Measurements from ENCODE around the gene MAP3K20.

DNA sequence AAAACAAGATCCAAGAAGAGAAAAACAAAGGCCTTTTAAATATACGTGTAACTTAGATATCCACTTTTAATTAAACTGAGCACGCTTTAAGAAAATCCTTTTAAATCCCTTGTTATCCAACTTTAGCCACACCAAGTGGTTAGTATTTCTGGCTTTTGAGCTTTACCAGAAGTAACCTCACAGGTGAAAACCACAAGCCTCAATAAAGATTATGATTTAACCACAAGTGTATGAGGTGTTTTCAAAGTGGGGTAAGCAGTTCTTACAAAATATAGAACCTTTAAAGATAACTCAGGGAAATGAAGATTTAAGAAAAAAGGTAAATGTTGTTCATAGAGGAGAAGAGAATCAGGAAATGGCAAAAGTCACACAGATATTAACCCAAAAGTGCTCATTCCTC lies 220.6 kb downstream of the MAP3K20 start:
- TF ChIP-seq, protein P1, sequence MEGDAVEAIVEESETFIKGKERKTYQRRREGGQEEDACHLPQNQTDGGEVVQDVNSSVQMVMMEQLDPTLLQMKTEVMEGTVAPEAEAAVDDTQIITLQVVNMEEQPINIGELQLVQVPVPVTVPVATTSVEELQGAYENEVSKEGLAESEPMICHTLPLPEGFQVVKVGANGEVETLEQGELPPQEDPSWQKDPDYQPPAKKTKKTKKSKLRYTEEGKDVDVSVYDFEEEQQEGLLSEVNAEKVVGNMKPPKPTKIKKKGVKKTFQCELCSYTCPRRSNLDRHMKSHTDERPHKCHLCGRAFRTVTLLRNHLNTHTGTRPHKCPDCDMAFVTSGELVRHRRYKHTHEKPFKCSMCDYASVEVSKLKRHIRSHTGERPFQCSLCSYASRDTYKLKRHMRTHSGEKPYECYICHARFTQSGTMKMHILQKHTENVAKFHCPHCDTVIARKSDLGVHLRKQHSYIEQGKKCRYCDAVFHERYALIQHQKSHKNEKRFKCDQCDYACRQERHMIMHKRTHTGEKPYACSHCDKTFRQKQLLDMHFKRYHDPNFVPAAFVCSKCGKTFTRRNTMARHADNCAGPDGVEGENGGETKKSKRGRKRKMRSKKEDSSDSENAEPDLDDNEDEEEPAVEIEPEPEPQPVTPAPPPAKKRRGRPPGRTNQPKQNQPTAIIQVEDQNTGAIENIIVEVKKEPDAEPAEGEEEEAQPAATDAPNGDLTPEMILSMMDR (conservative IDR thresholded peaks at IDR 0.05; ENCODE audit: low read depth, low read length) = no peak
- TF ChIP-seq POLR2A (IDR thresholded peaks at IDR 0.05; ENCODE audit: low read depth, low read length) (no peak), MAZ (IDR thresholded peaks at IDR 0.05; ENCODE audit: borderline replicate concordance, low read depth, low read length) (no peak), CHD1 (IDR thresholded peaks at IDR 0.05; ENCODE audit: low read depth, low read length) (no peak), SMC3 (IDR thresholded peaks at IDR 0.05; ENCODE audit: low read depth, low read length) (no peak), RAD21 (IDR thresholded peaks at IDR 0.05; ENCODE audit: low read length) (no peak), BHLHE40 (IDR thresholded peaks at IDR 0.05; ENCODE audit: low read depth, low read length) (no peak), FOS (IDR thresholded peaks at IDR 0.05; ENCODE audit: low read depth, low read length) (no peak), RCOR1 (IDR thresholded peaks at IDR 0.05; ENCODE audit: insufficient replicate concordance, low read length) (no peak), CEBPB (IDR thresholded peaks at IDR 0.05; ENCODE audit: low read depth, low read length) (no peak), MAFK (IDR thresholded peaks at IDR 0.05; ENCODE audit: low read depth, low read length) (no peak), NFE2L2 (IDR thresholded peaks at IDR 0.05; ENCODE audit: low read depth, low read length) (no peak)
- TF ChIP-seq, protein P2, sequence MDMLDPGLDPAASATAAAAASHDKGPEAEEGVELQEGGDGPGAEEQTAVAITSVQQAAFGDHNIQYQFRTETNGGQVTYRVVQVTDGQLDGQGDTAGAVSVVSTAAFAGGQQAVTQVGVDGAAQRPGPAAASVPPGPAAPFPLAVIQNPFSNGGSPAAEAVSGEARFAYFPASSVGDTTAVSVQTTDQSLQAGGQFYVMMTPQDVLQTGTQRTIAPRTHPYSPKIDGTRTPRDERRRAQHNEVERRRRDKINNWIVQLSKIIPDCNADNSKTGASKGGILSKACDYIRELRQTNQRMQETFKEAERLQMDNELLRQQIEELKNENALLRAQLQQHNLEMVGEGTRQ (IDR thresholded peaks at IDR 0.05; ENCODE audit: low read depth, low read length) = no peak
- TF ChIP-seq, protein P3, sequence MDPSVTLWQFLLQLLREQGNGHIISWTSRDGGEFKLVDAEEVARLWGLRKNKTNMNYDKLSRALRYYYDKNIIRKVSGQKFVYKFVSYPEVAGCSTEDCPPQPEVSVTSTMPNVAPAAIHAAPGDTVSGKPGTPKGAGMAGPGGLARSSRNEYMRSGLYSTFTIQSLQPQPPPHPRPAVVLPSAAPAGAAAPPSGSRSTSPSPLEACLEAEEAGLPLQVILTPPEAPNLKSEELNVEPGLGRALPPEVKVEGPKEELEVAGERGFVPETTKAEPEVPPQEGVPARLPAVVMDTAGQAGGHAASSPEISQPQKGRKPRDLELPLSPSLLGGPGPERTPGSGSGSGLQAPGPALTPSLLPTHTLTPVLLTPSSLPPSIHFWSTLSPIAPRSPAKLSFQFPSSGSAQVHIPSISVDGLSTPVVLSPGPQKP (IDR thresholded peaks at IDR 0.05; ENCODE audit: borderline replicate concordance, low read depth, low read length) = no peak
